Measurements from ENCODE around the gene CDH9.

The CDH9 gene

GRCh38 chr5:27038476-27038875 is at the start of gene CDH9:
Gene CDH9, minus strand, starts transcription at chr5:27038586. Its CDS starts 50,253 bp downstream, at chr5:26988333.
- no peak for DNase-seq (ENCODE audit: low read depth)
- no peak within 1 kb of the TSS for H3K4me3 ChIP-seq (ENCODE audit: low read depth, low read length)
- no peak for TF ChIP-seq CTCF (IDR thresholded peaks at IDR 0.05; ENCODE audit: low read depth, low read length, missing control alignments)

- no peak overlapping the region for H3K4me3 ChIP-seq (ENCODE audit: low read depth, low read length)
- DNase-seq (ENCODE audit: low read depth): no peak
- TF ChIP-seq CTCF (IDR thresholded peaks at IDR 0.05; ENCODE audit: low read depth, low read length, missing control alignments): no peak
Measured at GRCh38 chr5:27087747-27088146, 49.4 kb upstream of the CDH9 start.

GRCh38 chr5:27083449-27084415 is 45.3 kb upstream of the CDH9 start:
- no peak for TF ChIP-seq CTCF (IDR thresholded peaks at IDR 0.05; ENCODE audit: low read depth, low read length, missing control alignments)
- no peak for DNase-seq (ENCODE audit: low read depth)
- H3K4me3 ChIP-seq (ENCODE audit: low read depth, low read length): no peak overlapping the region

- no peak overlapping the region for H3K4me3 ChIP-seq (ENCODE audit: low read depth, low read length)
- DNase-seq (ENCODE audit: low read depth): no peak
- no peak for TF ChIP-seq CTCF (IDR thresholded peaks at IDR 0.05; ENCODE audit: low read depth, low read length, missing control alignments)
Measured at GRCh38 chr5:27080147-27080546, 41.8 kb upstream of the CDH9 start.

- no peak overlapping the region for H3K4me3 ChIP-seq (ENCODE audit: low read depth, low read length)
- TF ChIP-seq CTCF (IDR thresholded peaks at IDR 0.05; ENCODE audit: low read depth, low read length, missing control alignments): no peak
- no peak for DNase-seq (ENCODE audit: low read depth)
Measured at GRCh38 chr5:27062451-27062850, 24.1 kb upstream of the CDH9 start.

GRCh38 chr5:27048510-27048909 is 10.1 kb upstream of the CDH9 start:
- DNase-seq (ENCODE audit: low read depth): no peak
- H3K4me3 ChIP-seq (ENCODE audit: low read depth, low read length): no peak overlapping the region
- no peak for TF ChIP-seq CTCF (IDR thresholded peaks at IDR 0.05; ENCODE audit: low read depth, low read length, missing control alignments)

- DNase-seq (ENCODE audit: low read depth): no peak
- no peak for TF ChIP-seq CTCF (IDR thresholded peaks at IDR 0.05; ENCODE audit: low read depth, low read length, missing control alignments)
Measured at GRCh38 chr5:27041372-27041771, 3.0 kb upstream of the CDH9 start.

More at GRCh38 chr5:27041372-27041771, 3.0 kb upstream of the CDH9 start:
- no peak overlapping the region for H3K4me3 ChIP-seq (ENCODE audit: low read depth, low read length)
